Thymus (tissue), 11 donors: ENCODE data around the gene PICK1. TPM values are rescaled to one million over a fixed set of nuclear protein-coding genes. Genes with fewer than 3 reads are reported as not detected.

ENCODE experiments used
- DNase-seq, 9 donors: peaks; one replicate each; pipeline ENCODE4 v3.0.0-alpha.2; 2013; ENCODE audit warnings: low spot score in 9 of 9, low read depth in 6 of 9, missing footprints in 1 of 9
- H3K27ac ChIP-seq, 2 donors: one replicate each; pipeline ENCODE4 v1.5.1; 2013; ENCODE audit warnings: control low read depth in 1 of 2, low read depth in 1 of 2, low read length in 1 of 2, mild to moderate bottlenecking in 1 of 2, moderate library complexity in 1 of 2
- H3K27me3 ChIP-seq, 2 donors: one replicate each; pipeline ENCODE4 v1.5.1; 2013; ENCODE audit warnings: low read length in 1 of 2; ENCODE audit not compliant: control insufficient read depth in 2 of 2, insufficient read depth in 1 of 2
- H3K36me3 ChIP-seq, 2 donors: one replicate each; pipeline ENCODE4 v1.5.1; 2013; ENCODE audit warnings: low read length in 1 of 2, mild to moderate bottlenecking in 1 of 2, moderate library complexity in 1 of 2; ENCODE audit not compliant: control insufficient read depth in 2 of 2, insufficient read depth in 2 of 2
- H3K4me1 ChIP-seq, 2 donors: one replicate each; pipeline ENCODE4 v1.5.1; 2013; ENCODE audit warnings: low read length in 2 of 2; ENCODE audit not compliant: control insufficient read depth in 2 of 2, insufficient read depth in 2 of 2
- H3K4me3 ChIP-seq, 2 donors: one replicate each; pipeline ENCODE4 v1.5.1; 2013; ENCODE audit warnings: low read length in 2 of 2, control low read depth in 1 of 2, mild to moderate bottlenecking in 1 of 2
- H3K9me3 ChIP-seq, 2 donors: one replicate each; pipeline ENCODE4 v1.5.1; 2013; ENCODE audit warnings: low read length in 1 of 2, mild to moderate bottlenecking in 1 of 2; ENCODE audit not compliant: control insufficient read depth in 2 of 2, insufficient read depth in 1 of 2
- WGBS: extraction: QIAGEN DNeasy Blood & Tissue Kit; methylation state at CpG from one replicate; pipeline ENCODE4 v1.1.7; 2013; 5-methylcytosine and 5-hydroxymethylcytosine counted together
- polyA plus RNA-seq: library from polyadenylated mRNA; stranded (reverse); fragments of 200-250 nt; gene quantifications from one replicate; pipeline ENCODE4 v1.2.3, GENCODE V29; 2013
- total RNA-seq: library from RNA; stranded (reverse); fragments of 120-200 nt; gene quantifications from one replicate; pipeline ENCODE4 v1.2.4, GENCODE V29; 2013
- donor health status: healthy.

Gene PICK1
- total and polyA plus RNA-seq, 2 donors = 11.2 to 24.1 TPM

DNA sequence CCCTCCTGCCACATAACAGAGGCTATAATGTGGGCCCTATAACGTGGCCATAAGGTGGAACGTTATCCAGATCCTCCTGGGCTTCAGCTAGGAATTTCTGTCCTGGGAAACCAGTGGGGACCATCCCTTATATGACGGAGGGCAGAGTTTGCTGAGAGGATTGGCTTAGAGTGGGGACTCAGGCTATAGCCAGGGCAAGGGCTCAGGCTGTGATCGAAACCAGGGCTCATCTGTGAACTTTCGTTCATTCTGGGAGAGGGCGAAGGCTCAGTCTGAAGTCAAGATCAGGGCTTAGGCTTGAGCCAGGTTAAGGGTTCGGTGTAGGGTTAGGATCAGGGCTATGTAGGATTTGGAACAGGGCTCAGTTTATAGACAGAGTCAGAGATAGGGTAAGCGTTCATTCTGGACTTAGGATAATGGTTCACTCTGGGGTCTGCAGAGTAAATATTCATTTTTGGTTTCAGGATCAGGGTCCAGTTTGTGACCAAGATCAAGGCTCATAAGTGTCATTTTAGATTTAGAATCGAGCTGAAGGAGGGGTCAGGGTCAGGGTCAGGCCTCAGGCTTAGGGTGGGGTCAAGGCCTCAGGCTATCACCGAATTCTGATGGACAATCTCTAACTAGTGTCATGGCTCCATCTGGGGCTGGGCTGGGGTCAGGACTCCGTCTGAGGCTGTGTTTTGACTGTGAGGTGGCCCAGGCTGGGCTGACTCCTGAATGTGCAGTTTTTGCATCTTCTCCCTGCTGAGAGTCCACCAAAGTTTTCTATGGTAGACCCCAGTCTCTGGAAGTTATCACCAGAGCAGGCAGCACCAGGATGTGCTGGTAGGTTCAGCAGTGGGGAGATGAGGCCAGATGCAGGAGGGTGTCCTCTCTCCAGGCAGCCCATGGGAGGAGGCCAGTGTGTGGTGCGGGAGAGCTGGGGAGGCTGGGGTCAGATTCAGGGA lies 39.0 kb upstream of the PICK1 start:
- Histone ChIP-seq H3K36me3 (no peaks in the 10 kb centered on the region), H3K27me3 (no peaks in the 10 kb centered on the region), H3K4me1 (peaks cover 0 to 6% of the 10 kb centered on the region in 2 donors), H3K27ac (no peak overlapping the region), H3K4me3 (no peak overlapping the region), H3K9me3 (peaks cover 0 to 4% of the 10 kb centered on the region in 2 donors)
- DNase-seq = no peak
- WGBS = 96% methylated on average over 12 of the region's 12 CpGs

DNA sequence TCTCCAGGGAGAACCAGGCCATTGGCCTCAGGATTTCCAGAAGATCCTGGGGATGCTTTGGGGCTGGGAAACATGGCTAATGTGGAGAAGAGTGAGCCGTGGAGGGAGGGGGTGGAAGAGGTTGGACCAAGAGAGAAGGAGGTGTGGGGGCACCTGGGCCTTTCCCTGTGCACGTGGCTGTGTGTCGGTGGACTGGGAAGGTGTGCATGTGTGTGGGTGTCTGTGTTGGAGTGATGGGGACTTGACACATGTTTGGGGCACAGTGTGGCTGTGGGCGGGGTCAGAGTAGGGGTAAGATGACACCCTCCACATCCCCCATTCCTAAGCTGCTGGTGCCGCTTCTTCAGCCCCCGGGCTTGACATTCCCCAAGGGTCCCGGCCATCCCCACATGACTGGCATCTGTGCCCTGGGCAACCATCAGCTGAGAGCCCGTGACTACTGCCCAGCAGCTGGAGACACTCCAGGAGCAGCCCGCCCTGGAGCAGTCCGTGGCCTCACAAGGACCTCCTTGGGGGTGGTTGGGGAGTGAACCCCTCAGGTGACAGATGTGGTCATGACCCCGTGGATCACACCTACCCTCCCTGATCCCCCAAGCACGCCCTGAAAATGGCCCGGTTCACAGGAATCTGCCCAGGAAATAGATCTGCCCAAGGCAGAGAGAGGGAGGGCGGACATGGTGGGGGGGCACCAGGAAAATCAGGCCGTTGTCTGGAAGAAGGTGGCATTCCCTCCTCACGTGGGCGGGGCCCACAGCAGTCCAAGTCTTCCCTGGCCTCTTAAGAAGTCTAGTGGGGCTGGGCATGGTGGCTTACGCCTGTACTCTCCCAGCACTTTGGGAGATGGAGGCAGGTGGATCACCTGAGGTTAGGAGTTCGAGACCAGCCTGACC lies 38.0 kb upstream of the PICK1 start:
- Histone ChIP-seq H3K36me3 (no peaks in the 10 kb centered on the region), H3K9me3 (peaks cover 0 to 4% of the 10 kb centered on the region in 2 donors), H3K27me3 (no peaks in the 10 kb centered on the region), H3K4me3 (no peak overlapping the region), H3K27ac (no peak overlapping the region), H3K4me1 (peaks cover 0 to 6% of the 10 kb centered on the region in 2 donors)
- DNase-seq = no peak
- 95% methylated on average over 19 of the region's 19 CpGs for WGBS

- H3K27me3 ChIP-seq = no peaks in the 10 kb centered on the region
- DNase-seq = no peak
- H3K4me1 ChIP-seq = peaks cover 0 to 6% of the 10 kb centered on the region in 2 donors
- no peaks in the 10 kb centered on the region for H3K36me3 ChIP-seq
- 97% methylated on average over 6 of the region's 6 CpGs for whole genome bisulfite sequencing
- no peaks in the 10 kb centered on the region for H3K9me3 ChIP-seq
- no peak overlapping the region for H3K27ac ChIP-seq
- H3K4me3 ChIP-seq = no peak overlapping the region
These were observed 36.0 kb upstream of the PICK1 start for GRCh38 chr22:38021206-38021605.

DNA sequence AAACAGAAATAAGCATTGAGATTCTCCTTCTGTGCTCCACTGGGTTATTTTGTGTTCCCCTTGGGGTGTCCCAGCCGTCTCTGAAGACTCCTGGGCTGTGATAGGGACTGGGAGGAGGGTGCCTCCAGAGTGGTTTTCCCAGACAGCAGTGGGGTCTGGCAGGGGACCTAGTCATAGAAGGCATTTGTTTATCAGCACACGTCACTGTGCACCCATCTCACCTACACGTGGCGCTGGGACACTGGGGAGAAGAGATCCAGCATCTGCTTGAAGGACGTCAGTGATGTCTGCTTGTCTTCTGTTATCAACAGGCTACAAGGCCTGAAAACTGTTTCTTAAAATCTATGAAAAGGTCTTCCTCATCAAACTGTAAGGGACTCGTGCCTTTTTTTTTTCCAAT lies 34.2 kb upstream of the PICK1 start:
- Histone ChIP-seq H3K9me3 (no peaks in the 10 kb centered on the region), H3K27me3 (no peaks in the 10 kb centered on the region), H3K27ac (no peak overlapping the region), H3K4me3 (no peak overlapping the region), H3K4me1 (peaks cover 0 to 2% of the 10 kb centered on the region in 2 donors), H3K36me3 (no peaks in the 10 kb centered on the region)
- WGBS = 94% methylated on average over 6 of the region's 6 CpGs
- no peak for DNase-seq

GRCh38 chr22:38025514-38025913 lies 31.7 kb upstream of the PICK1 start:
- Histone ChIP-seq H3K27ac (no peak overlapping the region), H3K9me3 (no peaks in the 10 kb centered on the region), H3K27me3 (no peaks in the 10 kb centered on the region), H3K36me3 (no peaks in the 10 kb centered on the region), H3K4me3 (no peak overlapping the region), H3K4me1 (peaks cover 0 to under 1% of the 10 kb centered on the region in 2 donors)
- no peak for DNase-seq
- WGBS = 96% methylated on average over 8 of the region's 8 CpGs

GRCh38 chr22:38026130-38027111 lies 30.8 kb upstream of the PICK1 start:
- DNase-seq = no peak
- Histone ChIP-seq H3K9me3 (no peaks in the 10 kb centered on the region), H3K27me3 (no peaks in the 10 kb centered on the region), H3K4me1 (no peaks in the 10 kb centered on the region), H3K36me3 (no peaks in the 10 kb centered on the region), H3K4me3 (no peak overlapping the region), H3K27ac (no peak overlapping the region)
- 95% methylated on average over 22 of the region's 22 CpGs for WGBS

- H3K4me3 ChIP-seq = no peak overlapping the region
- H3K27me3 ChIP-seq = no peaks in the 10 kb centered on the region
- H3K9me3 ChIP-seq = no peaks in the 10 kb centered on the region
- no peak overlapping the region for H3K27ac ChIP-seq
- no peaks in the 10 kb centered on the region for H3K36me3 ChIP-seq
- 98% methylated on average over 9 of the region's 9 CpGs for WGBS
- no peak for DNase-seq
- H3K4me1 ChIP-seq = no peaks in the 10 kb centered on the region
These were observed 29.7 kb upstream of the PICK1 start for GRCh38 chr22:38027487-38027886.

DNA sequence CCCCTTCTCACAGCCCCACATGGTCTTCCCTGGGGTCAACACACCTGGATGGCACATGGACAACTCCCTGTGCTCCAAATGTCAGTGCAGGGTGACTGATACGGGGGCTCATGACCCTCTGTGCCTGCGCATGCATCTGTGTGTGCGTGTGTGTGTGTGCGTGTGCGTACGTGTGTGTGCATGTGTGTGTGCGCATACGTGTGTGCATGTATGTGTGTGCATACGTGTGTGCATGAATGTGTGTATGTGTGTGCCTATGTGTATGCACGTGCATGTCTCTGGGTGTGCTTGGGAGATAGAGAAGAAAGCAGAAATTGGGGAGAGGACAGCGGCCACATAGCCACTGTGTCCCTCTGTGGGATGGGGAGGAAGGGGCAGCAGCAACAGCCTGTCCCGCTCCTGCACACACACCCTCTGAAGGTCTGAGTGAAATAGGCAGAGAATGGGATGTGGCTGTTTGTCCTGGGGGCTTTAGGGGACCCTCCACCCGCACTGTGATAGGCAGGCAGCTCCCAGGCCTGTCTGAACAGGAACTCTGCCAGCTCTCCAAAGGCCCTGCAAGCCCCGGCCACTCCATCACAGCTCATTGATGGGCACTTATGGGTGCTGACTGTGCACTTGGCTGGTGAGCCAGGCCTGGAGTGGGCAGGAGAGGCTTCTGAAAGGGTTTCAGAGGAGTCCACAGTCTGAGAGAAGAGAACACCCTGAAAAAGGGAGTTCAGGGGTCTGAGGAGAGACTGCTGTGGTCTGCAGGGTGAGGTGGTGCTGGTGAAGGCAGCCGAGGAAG lies 28.7 kb upstream of the PICK1 start:
- DNase-seq = no peak
- H3K27me3 ChIP-seq = no peaks in the 10 kb centered on the region
- H3K9me3 ChIP-seq = no peaks in the 10 kb centered on the region
- H3K36me3 ChIP-seq = no peaks in the 10 kb centered on the region
- H3K27ac ChIP-seq = no peak overlapping the region
- no peaks in the 10 kb centered on the region for H3K4me1 ChIP-seq
- 92% methylated on average over 15 of the region's 15 CpGs for WGBS
- no peak overlapping the region for H3K4me3 ChIP-seq
